Coronary artery (tissue), 2 donors: ENCODE results near the gene WDHD1.
"Not testable (repeated sequence)": the region's sequence is repeated elsewhere in the genome, so short reads cannot be mapped to it uniquely, and the experiment has no call there.

Experiments
- DNase-seq: peaks from one replicate; pipeline ENCODE4 v3.0.0-alpha.2; 2017; ENCODE audit warnings: low spot score
- H3K27ac ChIP-seq, 2 donors: fragments of 200-600 bp; sonication (generic); one replicate each; pipeline ENCODE4 v1.5.1; 2016 to 2019
- H3K4me3 ChIP-seq: fragments of 200-600 bp; sonication (generic); 2 replicates; pipeline ENCODE4 v1.5.1; 2016; ENCODE audit warnings: mild to moderate bottlenecking, moderate library complexity
- TF ChIP-seq, protein P1 (sequence below): fragments of 200-600 bp; sonication (generic); IDR thresholded peaks from one replicate; pipeline ENCODE4 v1.5.1; 2019; ENCODE audit warnings: antibody characterized with exemption

The WDHD1 gene

DNA sequence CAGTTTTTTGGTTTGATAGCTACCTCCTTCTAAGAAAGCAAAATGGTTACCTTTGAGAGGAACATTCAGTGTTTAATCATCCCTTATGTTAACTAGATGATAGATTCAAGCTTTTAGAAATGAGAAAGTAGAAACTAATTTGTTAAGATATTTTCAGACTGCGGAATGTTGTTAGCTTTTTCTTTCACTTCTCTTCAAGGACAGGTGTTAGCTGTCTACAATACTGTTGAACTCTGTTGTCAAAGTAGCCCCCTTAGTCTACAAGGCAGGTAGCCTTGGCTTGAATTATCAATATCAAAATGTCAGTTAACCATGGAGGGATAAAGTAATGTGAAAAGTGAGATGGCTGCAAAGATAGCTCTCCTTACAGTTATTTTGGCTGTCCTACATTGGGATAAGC is 39.3 kb upstream of the WDHD1 start:
- no peak overlapping the region for H3K4me3 ChIP-seq
- no peak overlapping the region for H3K27ac ChIP-seq
- TF ChIP-seq, protein P1, sequence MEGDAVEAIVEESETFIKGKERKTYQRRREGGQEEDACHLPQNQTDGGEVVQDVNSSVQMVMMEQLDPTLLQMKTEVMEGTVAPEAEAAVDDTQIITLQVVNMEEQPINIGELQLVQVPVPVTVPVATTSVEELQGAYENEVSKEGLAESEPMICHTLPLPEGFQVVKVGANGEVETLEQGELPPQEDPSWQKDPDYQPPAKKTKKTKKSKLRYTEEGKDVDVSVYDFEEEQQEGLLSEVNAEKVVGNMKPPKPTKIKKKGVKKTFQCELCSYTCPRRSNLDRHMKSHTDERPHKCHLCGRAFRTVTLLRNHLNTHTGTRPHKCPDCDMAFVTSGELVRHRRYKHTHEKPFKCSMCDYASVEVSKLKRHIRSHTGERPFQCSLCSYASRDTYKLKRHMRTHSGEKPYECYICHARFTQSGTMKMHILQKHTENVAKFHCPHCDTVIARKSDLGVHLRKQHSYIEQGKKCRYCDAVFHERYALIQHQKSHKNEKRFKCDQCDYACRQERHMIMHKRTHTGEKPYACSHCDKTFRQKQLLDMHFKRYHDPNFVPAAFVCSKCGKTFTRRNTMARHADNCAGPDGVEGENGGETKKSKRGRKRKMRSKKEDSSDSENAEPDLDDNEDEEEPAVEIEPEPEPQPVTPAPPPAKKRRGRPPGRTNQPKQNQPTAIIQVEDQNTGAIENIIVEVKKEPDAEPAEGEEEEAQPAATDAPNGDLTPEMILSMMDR = no peak
- no peak for DNase-seq

DNA sequence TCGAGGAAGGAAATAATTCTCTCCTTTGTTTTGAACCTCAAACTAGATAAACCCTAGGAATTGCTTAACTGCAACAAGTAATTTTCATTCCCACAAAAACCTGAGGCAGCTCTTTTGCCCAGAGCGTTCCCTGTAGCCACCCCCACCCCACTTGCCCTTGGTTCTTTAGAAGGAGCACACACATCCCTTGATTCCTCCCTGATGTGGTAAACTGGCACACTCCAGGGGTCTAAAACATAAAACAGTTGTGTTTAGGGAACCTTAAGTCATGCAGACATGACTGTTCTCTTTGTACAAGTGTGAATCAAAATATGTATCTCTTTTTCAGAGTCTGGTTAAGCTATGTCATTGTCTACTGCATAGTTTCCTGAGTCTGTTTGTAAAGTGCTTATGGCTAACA is 38.5 kb upstream of the WDHD1 start:
- Histone ChIP-seq H3K27ac (peak overlapping the region; percentile 57 to 68), H3K4me3 (no peak overlapping the region)
- no peak for DNase-seq
- TF ChIP-seq, protein P1 = no peak

DNA sequence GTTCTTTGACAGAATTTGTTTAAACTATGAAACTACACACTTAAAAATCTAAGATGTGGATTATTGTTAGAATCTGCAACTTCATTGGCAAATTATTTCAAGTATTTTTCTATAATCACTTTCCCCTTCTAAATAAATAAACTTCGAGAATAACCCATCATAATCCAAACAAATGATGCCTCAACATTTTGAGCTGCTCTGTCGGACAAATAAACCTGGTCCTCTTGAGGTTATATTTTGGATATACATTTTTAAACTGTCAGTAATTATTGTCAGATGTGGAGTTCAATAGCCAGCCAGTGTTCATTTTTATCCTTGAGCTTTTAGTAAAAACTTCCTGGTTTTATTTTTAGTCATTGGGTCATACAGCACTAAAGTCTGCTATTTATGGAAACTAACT is 38.0 kb upstream of the WDHD1 start:
- H3K27ac ChIP-seq = peak overlapping the region; percentile 22 to 57
- DNase-seq, H3K4me3 ChIP-seq: not testable (repeated sequence)

DNA sequence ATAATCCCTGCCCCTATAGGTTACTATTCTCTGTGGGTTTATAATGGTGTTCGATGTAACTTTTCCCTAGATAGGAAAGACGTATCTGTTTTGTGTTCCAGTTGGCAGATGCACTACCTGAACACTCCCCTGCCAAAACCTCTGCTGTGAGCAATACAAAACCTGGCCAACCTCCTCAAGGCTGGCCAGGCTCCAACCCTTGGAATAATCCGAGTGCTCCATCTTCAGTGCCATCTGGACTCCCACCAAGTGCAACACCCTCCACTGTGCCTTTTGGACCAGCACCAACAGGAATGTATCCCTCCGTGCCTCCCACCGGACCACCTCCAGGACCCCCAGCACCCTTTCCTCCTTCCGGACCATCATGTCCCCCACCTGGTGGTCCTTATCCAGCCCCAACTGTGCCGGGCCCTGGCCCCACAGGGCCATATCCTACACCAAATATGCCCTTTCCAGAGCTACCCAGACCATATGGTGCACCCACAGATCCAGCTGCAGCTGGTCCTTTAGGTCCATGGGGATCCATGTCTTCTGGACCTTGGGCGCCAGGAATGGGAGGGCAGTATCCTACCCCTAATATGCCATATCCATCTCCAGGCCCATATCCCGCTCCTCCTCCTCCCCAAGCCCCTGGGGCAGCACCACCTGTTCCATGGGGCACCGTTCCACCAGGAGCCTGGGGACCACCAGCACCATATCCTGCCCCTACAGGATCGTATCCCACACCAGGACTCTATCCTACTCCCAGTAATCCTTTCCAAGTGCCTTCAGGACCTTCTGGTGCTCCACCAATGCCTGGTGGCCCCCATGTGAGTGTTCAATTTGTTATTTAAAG is 35.8 kb upstream of the WDHD1 start:
- H3K4me3 ChIP-seq = no peak overlapping the region
- DNase-seq = no peak
- TF ChIP-seq, protein P1 = no peak
- peak overlapping the region in 1 of 2 donors; percentile 39 for H3K27ac ChIP-seq

DNA sequence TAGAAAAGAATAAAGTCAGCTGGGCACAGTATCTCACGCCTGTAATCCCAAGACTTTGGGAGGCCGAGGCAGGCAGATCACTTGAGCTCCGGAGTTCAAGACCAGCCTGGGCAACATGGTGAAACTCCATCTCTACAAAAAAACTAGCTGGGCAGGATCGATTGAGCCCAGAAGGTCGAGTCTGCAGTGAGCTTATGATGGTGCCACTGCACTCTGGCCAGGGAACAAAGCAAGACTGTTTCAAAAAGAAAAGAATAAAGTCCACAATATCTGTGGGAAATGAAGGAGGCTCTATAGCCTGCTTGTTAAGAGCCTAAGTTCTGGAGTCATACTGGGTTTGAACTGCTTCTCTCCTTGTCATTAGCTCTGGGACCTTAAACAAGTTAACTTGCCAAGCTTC is 32.4 kb upstream of the WDHD1 start:
- DNase-seq = no peak
- TF ChIP-seq, protein P1 = no peak
- no peak overlapping the region for H3K4me3 ChIP-seq
- no peak overlapping the region for H3K27ac ChIP-seq

DNA sequence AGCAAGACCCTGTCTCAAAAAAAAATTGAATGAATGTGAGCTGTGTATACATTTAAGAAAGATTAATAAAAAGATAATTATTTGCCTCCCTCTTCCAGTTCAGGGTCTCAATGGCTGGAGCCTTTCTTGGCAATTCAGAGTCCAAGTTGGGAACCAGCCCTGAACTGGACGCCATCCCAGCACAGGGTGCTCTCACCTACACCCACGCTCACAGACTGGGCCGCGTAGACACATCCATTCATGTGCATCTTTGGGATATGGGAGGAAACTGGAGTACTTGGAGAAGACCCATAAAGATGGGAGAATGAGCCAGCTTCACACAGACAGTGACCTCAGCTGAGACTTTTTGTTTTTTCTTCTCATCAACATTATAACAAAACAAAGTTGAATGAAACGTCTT is 31.0 kb upstream of the WDHD1 start:
- TF ChIP-seq, protein P1 = no peak
- DNase-seq = no peak
- Histone ChIP-seq H3K27ac (no peak overlapping the region), H3K4me3 (no peak overlapping the region)

DNA sequence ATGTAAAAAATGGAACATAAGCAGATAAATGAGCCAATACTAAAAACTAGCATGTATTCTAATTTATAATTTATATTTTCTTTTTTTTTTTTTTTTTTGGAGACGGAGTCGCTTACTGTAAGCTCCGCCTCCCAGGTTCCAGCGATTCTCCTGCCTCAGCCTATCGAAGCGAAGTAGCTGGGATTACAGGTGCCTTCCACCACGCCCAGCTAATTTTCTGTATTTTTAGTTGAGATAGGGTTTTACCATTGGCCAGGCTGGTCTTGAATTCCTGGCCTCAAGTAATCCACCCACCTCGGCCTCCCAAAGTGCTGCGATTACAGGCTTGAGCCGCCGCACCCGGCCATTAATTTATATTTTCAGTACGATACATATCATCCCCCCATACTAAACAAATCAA is 27.2 kb upstream of the WDHD1 start:
- DNase-seq = no peak
- H3K27ac ChIP-seq = no peak overlapping the region
- TF ChIP-seq, protein P1 = no peak
- no peak overlapping the region for H3K4me3 ChIP-seq
